HS-5 (cell line): Measurements from ENCODE around the gene ZNF92.
"Not testable (repeated sequence)": the region's sequence is repeated elsewhere in the genome, so short reads cannot be mapped to it uniquely, and the experiment has no call there.

Source experiments
- DNase-seq: peaks from one replicate; pipeline ENCODE4 v3.0.0-alpha.2; 2012; ENCODE audit warnings: low read depth

Gene ZNF92

GRCh38 chr7:65373608-65374351, at the start of gene ZNF92:
Gene ZNF92, plus strand, starts transcription at chr7:65373855. Its CDS starts 143 bp downstream, at chr7:65373998.
- peak; percentile 73 for DNase-seq

GRCh38 chr7:65325793-65326432, 47.7 kb upstream of the ZNF92 start:
- DNase-seq = no peak

DNA sequence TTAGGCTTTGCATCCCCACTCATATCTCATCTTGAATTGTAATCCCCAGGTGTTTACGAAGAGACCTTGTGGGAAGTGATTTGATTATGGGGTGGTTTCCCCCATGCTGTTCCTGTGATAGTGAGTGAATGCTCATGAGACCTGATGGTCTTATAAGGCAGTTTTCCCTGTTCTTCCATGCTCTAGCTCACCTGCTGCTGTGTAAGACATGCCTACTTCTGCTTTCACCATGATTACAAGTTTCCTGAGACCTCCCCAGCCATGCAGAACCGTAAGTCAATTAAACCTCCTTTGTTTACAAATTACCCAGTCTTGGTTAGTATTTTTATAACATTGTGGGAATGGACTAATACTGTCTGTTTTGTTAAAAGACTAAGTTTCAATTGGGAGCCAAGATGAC, 35.3 kb upstream of the ZNF92 start:
- no peak for DNase-seq

- DNase-seq = no peak
Observed at GRCh38 chr7:65339257-65339656, 34.4 kb upstream of the ZNF92 start.

DNA sequence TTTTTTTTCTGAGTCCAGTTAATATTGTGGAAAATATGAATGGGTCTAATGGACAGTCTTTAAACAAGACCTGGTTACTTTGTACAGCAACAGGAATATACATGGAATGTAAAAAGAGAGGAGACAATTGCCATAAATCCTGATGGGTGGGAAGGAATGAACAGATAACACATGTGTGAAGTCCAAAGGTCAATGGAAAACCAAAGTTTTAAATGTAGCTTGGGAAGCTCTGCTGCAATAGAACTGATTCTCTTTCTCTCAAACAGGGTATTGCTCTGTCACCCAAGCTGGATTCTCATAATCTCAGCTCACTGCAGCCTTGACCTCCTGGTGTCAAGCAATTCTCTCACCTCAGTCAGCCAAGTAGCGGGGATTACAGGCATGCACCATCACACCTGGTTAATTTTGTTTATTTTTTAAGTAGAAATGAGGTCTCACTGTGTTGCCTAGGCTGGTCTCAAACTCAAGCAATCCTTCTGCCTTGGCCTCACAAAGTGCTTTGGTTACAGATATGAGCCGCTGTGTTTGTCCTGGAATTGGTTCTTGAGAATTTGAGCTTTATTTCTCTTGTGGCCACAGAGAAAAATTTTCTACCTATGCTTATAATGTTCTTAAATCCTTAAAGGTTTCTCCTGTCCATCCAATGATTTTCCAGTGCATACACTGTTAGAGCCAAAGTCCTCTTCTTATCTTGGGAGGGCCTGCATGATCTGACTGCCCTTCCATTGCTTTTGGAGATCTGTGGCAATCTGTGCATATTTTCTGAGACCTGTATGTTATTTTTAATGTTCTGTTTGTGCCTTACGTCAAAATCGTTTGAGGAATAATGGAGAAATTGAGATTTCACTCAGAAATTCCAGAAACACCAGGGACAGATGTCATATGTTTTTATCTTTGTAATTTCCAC, 30.7 kb upstream of the ZNF92 start:
- no peak for DNase-seq

DNA sequence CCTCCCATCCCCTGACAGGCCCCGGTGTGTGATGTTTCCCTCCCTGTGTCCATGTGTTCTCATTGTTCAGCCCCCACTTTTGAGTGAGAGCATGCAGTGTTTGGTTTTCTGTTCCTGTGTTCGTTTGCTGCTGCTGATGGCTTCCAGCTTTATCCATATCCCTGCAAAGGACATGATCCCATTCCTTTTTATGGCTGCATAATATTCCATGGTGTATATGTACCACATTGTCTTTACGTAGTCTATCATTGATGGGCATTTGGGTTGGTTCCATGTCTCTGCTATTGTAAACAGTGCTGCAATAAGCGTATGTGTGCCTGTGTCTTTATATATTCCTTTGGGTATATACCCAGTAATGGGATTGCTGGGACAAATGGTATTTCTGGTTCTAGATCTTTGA, 29.1 kb upstream of the ZNF92 start:
- not testable (repeated sequence) for DNase-seq

DNA sequence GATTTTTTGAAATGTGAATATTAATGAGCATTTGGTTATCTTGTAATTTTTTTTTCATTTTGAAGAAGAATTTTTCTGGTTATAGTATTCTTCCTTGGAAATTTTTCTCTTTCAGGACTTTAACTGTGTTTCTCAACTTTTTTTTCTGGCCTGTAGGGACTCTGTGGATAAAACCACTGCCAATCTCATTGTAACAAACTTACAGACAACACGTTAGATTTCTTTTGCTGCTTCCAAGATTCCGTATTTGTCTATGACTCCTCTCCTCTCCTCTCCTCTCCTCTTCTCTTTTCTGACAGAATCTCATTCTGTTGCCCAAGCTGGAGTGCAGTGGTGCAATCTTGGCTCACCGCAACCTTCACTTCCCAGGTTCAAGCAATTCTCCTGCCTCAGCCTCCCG, 19.4 kb upstream of the ZNF92 start:
- DNase-seq = no peak

DNA sequence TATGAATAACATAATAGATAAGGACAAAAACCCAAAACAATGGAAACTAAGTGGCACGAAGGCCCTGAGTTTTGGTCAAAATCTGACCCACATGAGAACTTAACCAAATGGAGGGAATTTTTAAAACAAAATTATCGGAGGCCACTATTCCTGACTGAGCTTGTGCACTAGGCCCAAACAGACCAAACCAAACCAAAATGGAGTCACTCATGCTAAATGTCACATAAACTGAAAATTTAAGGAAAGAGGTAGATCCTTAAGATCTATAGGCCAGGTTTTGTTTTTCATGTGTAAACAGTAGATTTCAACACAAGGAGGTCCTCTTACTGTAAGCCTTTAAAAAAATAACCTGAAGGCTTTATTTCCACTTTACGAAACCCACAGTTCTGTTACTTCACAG, 3.8 kb upstream of the ZNF92 start:
- no peak for DNase-seq

GRCh38 chr7:65371468-65371867, 2.2 kb upstream of the ZNF92 start:
- DNase-seq = no peak

DNA sequence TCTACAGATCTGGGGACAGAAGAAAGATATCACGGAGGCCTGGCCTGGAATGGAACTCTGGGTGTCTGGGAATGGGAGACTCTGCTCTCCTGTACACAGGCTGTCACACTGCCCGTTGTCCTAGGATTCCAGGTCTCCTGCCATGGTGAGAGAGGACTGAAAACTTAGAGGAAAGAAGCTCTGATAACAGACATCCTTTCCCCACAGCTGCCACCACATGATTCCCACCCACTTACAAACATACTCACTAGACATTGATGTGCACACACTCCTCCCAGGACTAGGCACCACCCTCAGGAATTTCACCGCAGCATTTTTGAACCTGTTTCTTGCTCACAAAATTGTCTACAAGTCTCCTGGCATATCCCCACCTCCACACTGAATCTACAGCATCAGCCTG, 5.7 kb downstream of the ZNF92 start:
- no peak for DNase-seq

GRCh38 chr7:65381742-65382141, 8.1 kb downstream of the ZNF92 start:
- DNase-seq = no peak

- DNase-seq = no peak
Observed at GRCh38 chr7:65382452-65382851, 8.8 kb downstream of the ZNF92 start.

DNA sequence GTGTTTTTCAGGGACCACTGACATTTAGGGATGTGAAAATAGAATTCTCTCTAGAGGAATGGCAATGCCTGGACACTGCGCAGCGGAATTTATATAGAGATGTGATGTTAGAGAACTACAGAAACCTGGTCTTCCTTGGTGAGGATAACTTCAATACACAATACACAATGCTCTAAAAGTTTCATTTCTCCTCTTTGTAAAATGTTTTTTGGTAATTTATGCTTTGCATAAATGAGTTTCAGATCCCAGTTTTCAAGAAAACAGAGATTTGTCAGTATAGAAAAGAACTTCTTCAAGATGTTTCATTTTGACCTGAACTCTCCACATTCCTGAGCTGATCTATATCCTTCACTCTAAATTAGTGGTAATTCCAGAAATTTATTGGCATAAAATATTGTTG, 14.2 kb downstream of the ZNF92 start:
- no peak for DNase-seq

GRCh38 chr7:65390588-65390987, 16.9 kb downstream of the ZNF92 start:
- no peak for DNase-seq

- no peak for DNase-seq
Observed at GRCh38 chr7:65397730-65398142, 24.1 kb downstream of the ZNF92 start.

DNA sequence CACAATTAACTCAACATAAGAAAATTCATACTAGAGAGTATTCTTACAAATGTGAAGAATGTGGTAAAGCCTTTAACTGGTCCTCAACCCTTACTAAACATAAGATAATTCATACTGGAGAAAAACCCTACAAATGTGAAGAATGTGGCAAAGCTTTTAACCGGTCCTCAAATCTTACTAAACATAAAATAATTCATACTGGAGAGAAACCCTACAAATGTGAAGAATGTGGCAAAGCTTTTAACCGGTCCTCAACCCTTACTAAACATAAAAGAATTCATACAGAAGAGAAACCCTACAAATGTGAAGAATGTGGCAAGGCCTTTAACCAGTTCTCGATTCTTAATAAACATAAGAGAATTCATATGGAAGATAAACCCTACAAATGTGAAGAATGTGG, 25.0 kb downstream of the ZNF92 start:
- not testable (repeated sequence) for DNase-seq

DNA sequence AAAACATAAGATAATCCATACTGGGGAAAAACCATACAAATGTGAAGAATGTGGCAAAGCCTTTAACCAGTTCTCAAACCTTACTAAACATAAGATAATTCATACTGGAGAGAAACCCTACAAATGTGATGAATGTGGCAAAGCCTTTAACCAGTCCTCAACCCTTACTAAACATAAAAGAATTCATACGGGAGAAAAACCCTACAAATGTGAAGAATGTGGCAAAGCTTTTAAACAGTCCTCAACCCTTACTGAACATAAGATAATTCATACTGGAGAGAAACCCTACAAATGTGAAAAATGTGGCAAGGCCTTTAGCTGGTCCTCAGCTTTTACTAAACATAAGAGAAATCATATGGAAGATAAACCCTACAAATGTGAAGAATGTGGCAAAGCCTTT, 25.4 kb downstream of the ZNF92 start:
- not testable (repeated sequence) for DNase-seq

DNA sequence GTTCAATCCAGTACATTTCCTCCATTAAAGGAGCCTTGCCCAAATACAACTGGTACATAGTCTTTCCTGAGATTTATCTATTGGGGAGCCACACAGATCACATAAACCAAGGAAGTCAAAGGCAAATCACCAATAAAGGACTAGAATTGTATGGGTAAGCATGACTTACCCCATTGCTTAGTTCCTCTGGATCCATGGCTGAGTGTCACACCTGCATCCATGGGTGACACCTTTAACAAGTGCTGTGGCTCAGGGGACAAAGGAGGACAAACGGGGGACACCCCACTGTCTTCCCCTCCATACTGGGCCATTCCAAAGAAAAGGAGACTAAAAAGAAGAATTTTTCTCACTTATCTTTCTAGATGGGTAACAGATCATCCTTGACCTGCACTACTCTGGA, 30.4 kb downstream of the ZNF92 start:
- DNase-seq = no peak

GRCh38 chr7:65406706-65407105, 33.1 kb downstream of the ZNF92 start:
- not testable (repeated sequence) for DNase-seq

- no peak for DNase-seq
Observed at GRCh38 chr7:65409363-65409762, 35.7 kb downstream of the ZNF92 start.

GRCh38 chr7:65411249-65411648, 37.6 kb downstream of the ZNF92 start:
- DNase-seq = no peak

- no peak for DNase-seq
Observed at GRCh38 chr7:65422670-65423069, 49.0 kb downstream of the ZNF92 start.

- not testable (repeated sequence) for DNase-seq
Observed at GRCh38 chr7:65423286-65423685, 49.6 kb downstream of the ZNF92 start.
